Common myeloid progenitor, CD34-positive (primary cell): ENCODE data around the gene GCNT4.
A peak's percentile ranks its signal among the peaks of the same experiment; 100 is the strongest.

ENCODE experiments used
- CTCF ChIA-PET: fragments of 350-600 bp; sonication (Branson Sonifier 250); formaldehyde crosslinking; loops from one replicate; lab custom pipeline; 2021; ENCODE audit warnings: antibody characterized with exemption; lab: Charles Lee
- POLR2A ChIA-PET: fragments of 350-600 bp; sonication (Branson Sonifier 250); formaldehyde crosslinking; loops from one replicate; lab custom pipeline; 2021; ENCODE audit warnings: antibody characterized with exemption; lab: Charles Lee
- DNase-seq, 3 donors: peaks; one replicate each; pipeline versions ENCODE4 v3.0.0 to v3.0.0-alpha.2; 2013
- H3K27ac ChIP-seq, 2 experiments: 1 replicate in 1 of 2; 2 replicates in 1 of 2; pipeline ENCODE4 v1.7.0; 2013; ENCODE audit warnings: inconsistent platforms in 2 of 2, low read length in 2 of 2, mild to moderate bottlenecking in 2 of 2, low read depth in 1 of 2, moderate library complexity in 1 of 2; ENCODE audit not compliant: severe bottlenecking in 2 of 2, insufficient read depth in 1 of 2, poor library complexity in 1 of 2
- H3K27me3 ChIP-seq, 5 experiments: replicated peaks in 2 of 5; 1 replicate in 3 of 5; 2 replicates in 2 of 5; pipeline versions ENCODE4 v1.6.1 to v1.7.0; 2013; ENCODE audit warnings: low read length in 4 of 5, mild to moderate bottlenecking in 2 of 5, moderate library complexity in 2 of 5, inconsistent platforms in 1 of 5; ENCODE audit not compliant: insufficient read depth in 5 of 5, control insufficient read depth in 4 of 5
- H3K36me3 ChIP-seq, 4 experiments: 1 replicate in 2 of 4; 2 replicates in 2 of 4; pipeline versions ENCODE4 v1.6.1 to v1.7.0; 2013; ENCODE audit warnings: low read length in 3 of 4, control low read depth in 1 of 4, mild to moderate bottlenecking in 1 of 4; ENCODE audit not compliant: control insufficient read depth in 4 of 4, insufficient read depth in 4 of 4
- H3K4me1 ChIP-seq, 4 experiments: 1 replicate in 3 of 4; 2 replicates in 1 of 4; pipeline versions ENCODE4 v1.6.1 to v1.7.1; 2013; ENCODE audit warnings: low read length in 3 of 4, mild to moderate bottlenecking in 3 of 4, control low read depth in 1 of 4, inconsistent platforms in 1 of 4, moderate library complexity in 1 of 4; ENCODE audit not compliant: control insufficient read depth in 4 of 4, insufficient read depth in 4 of 4; ENCODE audit errors: control extremely low read depth in 1 of 4
- H3K4me3 ChIP-seq, 7 experiments: 1 replicate in 4 of 7; 2 replicates in 3 of 7; pipeline versions ENCODE4 v1.5.1 to v1.7.0; 2013; ENCODE audit warnings: mild to moderate bottlenecking in 7 of 7, low read length in 6 of 7, moderate library complexity in 6 of 7, inconsistent platforms in 2 of 7, low read depth in 2 of 7, control low read depth in 1 of 7; ENCODE audit not compliant: insufficient read depth in 4 of 7, control insufficient read depth in 1 of 7; ENCODE audit errors: extremely low read depth in 1 of 7
- H3K9me3 ChIP-seq, 5 experiments: 1 replicate in 4 of 5; 2 replicates in 1 of 5; pipeline versions ENCODE4 v1.6.1 to v1.7.1; 2013; ENCODE audit warnings: low read length in 4 of 5, mild to moderate bottlenecking in 2 of 5, inconsistent platforms in 1 of 5, low read depth in 1 of 5, moderate library complexity in 1 of 5; ENCODE audit not compliant: control insufficient read depth in 4 of 5, insufficient read depth in 2 of 5; ENCODE audit errors: control extremely low read depth in 1 of 5
- WGBS: methylation state at CpG from one replicate; pipeline ENCODE4 v1.1.5; 2013; ENCODE audit not compliant: insufficient coverage; 5-methylcytosine and 5-hydroxymethylcytosine counted together

GCNT4 gene

DNA sequence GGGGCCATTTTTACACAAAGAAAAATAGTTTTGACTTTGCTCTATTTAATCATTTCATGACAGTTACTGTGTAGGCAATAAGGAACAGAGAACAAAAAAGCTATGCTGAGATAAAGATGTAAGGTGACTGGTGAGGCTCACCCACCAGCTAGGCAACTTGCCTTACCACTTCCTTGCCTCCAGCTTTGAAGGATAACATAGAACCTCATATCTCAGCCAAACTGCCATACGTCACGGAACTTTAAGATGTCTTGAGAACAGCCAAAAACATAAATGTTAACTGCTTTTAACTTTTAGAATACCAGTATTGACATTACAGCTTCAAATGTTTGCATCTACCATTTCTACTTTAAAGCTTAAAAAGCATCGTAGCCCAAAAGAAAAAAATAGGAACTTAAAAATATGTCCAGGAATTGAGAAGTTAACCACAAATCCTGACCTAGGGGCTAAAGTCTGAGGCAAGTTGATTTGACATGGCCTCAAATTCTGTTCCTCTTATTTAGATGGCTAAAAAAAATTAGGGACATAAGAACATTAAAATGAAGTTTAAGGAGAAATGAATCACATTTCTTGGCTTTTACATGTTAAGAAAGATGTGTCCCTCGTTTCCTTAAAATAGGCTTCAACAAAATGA lies 7.7 kb upstream of the GCNT4 start:
- Histone ChIP-seq H3K9me3 (no peaks in the 10 kb centered on the region), H3K4me1 (peaks cover 21 to 57% (median 33%) of the 10 kb centered on the region in 4 experiments), H3K27ac (no peak overlapping the region), H3K27me3 (no peaks in the 10 kb centered on the region), H3K36me3 (no peaks in the 10 kb centered on the region), H3K4me3 (peak overlapping the region in 2 of 7 experiments; percentile 2 to 16)
- CTCF ChIA-PET = interaction anchor here (0.6 to 1.0 kb wide), 3 partner anchors 10 to 402 kb away, joined by 3 to 5 read pairs (median 3); no protein-coding TSS in a partner anchor
- WGBS = 0% methylated on average over 3 of the region's 4 CpGs
- peak; percentile 42 to 85 (median 77) for DNase-seq
- POLR2A ChIA-PET = interaction anchor here (0.6 to 0.7 kb wide), 2 partner anchors 10 to 23 kb away, joined by 3 read pairs; no protein-coding TSS in a partner anchor

DNA sequence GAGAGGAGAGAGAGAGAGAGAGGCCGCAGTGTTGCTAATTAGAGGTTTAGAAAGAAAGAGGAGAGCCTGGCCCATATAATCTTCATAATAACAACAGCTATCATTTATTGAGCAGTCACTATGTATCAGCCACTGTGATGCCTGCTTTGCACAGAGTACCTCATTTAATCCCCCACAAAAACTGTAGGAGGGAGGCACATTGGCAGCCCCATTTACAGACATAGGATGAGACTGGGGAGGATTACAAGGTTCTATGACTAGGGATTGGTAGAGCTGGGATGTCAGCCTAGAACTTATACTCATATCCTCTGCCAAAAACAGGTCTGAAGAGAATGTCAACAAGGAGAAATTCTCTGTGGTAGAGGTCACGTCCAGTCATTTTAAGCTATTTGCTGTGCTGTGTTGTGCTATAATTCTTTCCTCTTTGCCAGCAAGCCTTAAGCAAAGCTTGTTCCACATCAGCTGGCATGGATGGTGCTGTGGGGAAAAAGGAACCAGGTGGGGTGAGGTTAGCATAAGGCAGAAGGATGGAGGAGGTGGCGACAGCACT lies 6.7 kb upstream of the GCNT4 start:
- no peak overlapping the region for H3K27ac ChIP-seq
- ChIA-PET POLR2A (no interaction called here), CTCF (interaction anchor here (0.6 kb wide), 1 partner anchor 162 kb away, joined by 3 read pairs; no protein-coding TSS in a partner anchor)
- H3K4me1 ChIP-seq = peaks cover 21 to 66% (median 38%) of the 10 kb centered on the region in 4 experiments
- WGBS = 100% methylated on average over 1 of the region's 3 CpGs
- H3K27me3 ChIP-seq = peaks cover 0 to 4% (median 0%) of the 10 kb centered on the region in 5 experiments
- no peak for DNase-seq
- H3K9me3 ChIP-seq = no peaks in the 10 kb centered on the region
- H3K36me3 ChIP-seq = no peaks in the 10 kb centered on the region
- H3K4me3 ChIP-seq = no peak overlapping the region

DNA sequence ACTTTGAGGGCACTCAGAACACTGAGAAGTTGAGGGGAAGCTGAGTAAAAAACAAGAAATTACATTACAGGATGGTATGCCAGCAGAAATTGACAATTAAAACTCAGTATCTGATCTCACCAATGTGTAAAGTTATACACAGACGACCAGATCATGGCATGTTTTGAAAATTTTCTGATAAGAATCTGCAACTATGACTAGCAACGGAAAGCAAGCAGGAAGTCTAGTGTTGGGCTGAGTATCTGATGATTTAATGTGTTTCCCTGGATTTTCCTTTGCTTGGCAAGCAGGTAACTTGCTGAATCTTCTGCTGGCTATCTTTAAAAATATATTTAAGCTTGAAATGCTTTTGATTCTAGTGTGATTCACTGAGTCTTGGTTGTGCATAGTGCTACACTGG lies 5.2 kb upstream of the GCNT4 start:
- Histone ChIP-seq H3K9me3 (no peaks in the 10 kb centered on the region), H3K4me1 (peaks cover 21 to 75% (median 43%) of the 10 kb centered on the region in 4 experiments), H3K27me3 (peaks cover 0 to 4% (median 0%) of the 10 kb centered on the region in 5 experiments), H3K4me3 (peak overlapping the region in 1 of 7 experiments; percentile 22), H3K36me3 (no peaks in the 10 kb centered on the region), H3K27ac (no peak overlapping the region)
- DNase-seq = peak in 2 of 3 donors; percentile 41 to 61
- CTCF ChIA-PET = interaction anchor here (1.2 kb wide), 1 partner anchor 11 kb away, joined by 3 read pairs; no protein-coding TSS in a partner anchor
- 0% methylated on average over 1 of the region's 2 CpGs for WGBS
- POLR2A ChIA-PET = interaction anchor here (0.6 to 0.9 kb wide), 3 partner anchors 9 to 179 kb away, joined by 3 to 4 read pairs (median 4); partner anchors contain the start of gene ANKRD31

DNA sequence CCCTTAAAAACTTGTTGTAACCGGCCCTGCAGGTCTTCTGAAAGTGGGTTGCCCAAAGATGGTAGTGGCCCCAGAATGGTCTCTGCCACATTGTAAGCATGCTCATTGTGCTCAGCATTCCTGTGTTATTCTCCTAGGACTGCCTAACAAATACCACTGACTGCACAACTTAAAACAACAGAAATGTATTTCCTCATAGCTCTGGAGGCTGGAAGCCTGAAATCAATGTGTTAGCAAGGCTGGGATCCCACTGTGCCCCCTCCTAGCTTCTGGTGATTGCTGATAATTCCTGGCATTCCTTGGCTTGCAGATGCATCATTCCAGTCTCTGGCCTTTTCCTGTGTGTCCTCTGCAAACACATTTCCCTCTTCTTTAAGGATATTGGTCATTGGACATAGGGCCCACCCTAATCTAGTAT lies 3.4 kb upstream of the GCNT4 start:
- Histone ChIP-seq H3K27me3 (peaks cover 0 to 6% (median 0%) of the 10 kb centered on the region in 5 experiments), H3K9me3 (no peaks in the 10 kb centered on the region), H3K4me3 (no peak overlapping the region), H3K36me3 (no peaks in the 10 kb centered on the region), H3K4me1 (peaks cover 21 to 82% (median 60%) of the 10 kb centered on the region in 4 experiments), H3K27ac (no peak overlapping the region)
- ChIA-PET CTCF (no interaction called here), POLR2A (interaction anchor here (0.6 kb wide), 1 partner anchor 91 kb away, joined by 3 read pairs; no protein-coding TSS in a partner anchor)
- 100% methylated on average over 1 of the region's 1 CpG for WGBS
- no peak for DNase-seq

DNA sequence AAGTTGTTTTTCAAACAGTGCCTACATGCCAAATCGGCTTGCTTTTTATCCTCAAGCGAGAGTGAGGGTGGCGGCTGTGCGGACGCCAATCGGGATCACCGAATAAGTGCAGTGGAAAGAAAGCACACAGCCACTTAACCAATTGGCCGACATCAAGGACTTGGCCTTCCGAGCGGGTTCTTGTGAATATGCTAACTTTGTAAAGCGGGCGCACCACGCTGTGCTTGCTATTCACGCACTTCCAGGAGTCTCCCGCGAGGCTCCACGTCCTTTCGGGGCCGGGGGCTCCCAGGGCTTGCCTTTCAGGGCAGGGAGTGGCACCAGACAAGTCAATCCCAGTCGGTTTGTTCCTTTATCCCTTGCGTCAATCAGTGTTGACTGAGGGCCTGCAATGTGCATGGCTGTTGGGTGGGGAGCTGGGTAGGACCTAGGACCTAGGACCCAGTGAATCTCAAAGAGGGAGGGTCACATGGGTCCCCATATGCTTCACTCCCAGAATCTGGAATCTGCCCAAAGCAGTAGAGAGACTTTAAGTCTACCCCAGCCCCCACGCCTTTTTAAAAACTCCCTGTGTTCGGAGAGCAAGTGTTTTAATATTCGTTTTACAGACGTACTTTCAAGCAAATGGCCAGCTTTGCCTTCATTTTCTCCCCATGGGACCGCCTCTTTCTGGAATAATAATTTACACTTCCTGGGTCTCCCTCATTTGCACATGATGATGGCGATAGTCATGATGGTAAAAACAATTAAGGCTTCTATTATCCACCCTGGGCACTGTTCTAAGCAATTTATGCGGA lies 2.0 kb upstream of the GCNT4 start:
- no peaks in the 10 kb centered on the region for H3K36me3 ChIP-seq
- DNase-seq = no peak
- H3K27ac ChIP-seq = no peak overlapping the region
- H3K9me3 ChIP-seq = no peaks in the 10 kb centered on the region
- H3K4me3 ChIP-seq = peak overlapping the region; percentile 69 to 90 (median 85)
- 45% methylated on average over 27 of the region's 28 CpGs for WGBS
- peaks cover 0 to 6% (median 0%) of the 10 kb centered on the region in 5 experiments for H3K27me3 ChIP-seq
- CTCF ChIA-PET = interaction anchor here (0.7 to 1.1 kb wide), 4 partner anchors 106 to 290 kb away, joined by 3 to 4 read pairs (median 4); no protein-coding TSS in a partner anchor
- POLR2A ChIA-PET = no interaction called here
- H3K4me1 ChIP-seq = peaks cover 11 to 68% (median 51%) of the 10 kb centered on the region in 4 experiments

DNA sequence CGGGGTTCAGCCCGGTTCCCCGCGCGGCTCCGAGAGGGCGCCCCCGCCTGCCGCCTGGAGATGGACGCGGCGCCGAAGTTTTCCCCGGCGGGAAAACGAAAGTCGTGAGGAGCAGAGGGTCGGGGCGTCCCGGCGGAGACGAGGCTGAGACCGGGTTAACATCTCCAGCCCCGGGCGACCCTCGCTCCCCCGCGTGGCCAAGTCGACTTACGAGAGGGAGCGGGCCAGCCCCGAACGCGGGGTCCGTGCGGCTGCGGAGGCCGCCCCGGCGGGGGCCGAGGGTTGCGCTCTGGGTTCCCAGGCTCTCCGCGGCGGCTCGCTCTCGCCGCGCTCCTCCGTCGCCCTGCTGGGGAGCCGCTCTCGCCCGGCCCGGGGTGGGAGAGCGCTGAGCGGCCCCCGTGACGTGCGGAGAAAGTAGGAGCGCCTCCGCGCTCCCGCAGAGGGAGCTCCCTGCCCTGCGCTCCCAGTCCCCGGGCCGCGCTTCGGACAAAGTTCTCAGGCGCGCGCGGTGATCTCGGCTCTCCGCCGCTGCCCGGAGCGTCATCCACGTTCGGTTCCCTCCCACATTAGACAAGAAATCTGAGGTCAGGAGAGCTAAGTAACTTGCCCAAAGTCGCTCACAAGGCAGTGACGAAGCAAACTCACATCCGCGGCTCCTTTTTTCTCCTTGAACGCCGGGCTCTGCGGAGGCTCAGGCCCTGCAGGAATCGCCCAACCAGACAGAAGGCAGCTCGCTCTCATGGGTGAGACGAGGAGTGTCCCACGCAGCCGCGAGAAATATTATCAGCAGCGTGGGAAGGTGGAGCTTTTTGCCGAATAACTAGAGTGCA lies 1.2 kb upstream of the GCNT4 start:
- under 1% methylated on average over 78 of the region's 95 CpGs for WGBS
- H3K36me3 ChIP-seq = peaks cover 0 to under 1% (median 0%) of the 10 kb centered on the region in 4 experiments

More for the DNA sequence above, 1.2 kb upstream of the GCNT4 start:
- peaks cover 11 to 61% (median 46%) of the 10 kb centered on the region in 4 experiments for H3K4me1 ChIP-seq
- DNase-seq = peak; percentile 70 to 89 (median 85)
- ChIA-PET CTCF (interaction anchor here (0.7 to 1.1 kb wide), 4 partner anchors 105 to 289 kb away, joined by 3 to 4 read pairs (median 4); no protein-coding TSS in a partner anchor), POLR2A (no interaction called here)
- peak overlapping the region; percentile 40 to 59 for H3K27ac ChIP-seq
- peaks cover 0 to 6% (median 0%) of the 10 kb centered on the region in 5 experiments for H3K27me3 ChIP-seq
- peak overlapping the region; percentile 69 to 90 (median 85) for H3K4me3 ChIP-seq
- H3K9me3 ChIP-seq = no peaks in the 10 kb centered on the region
